NCI-H460 (cell line): ENCODE data around the gene LRRFIP2. TPM values are rescaled to one million over a fixed set of nuclear protein-coding genes. Genes with fewer than 3 reads are reported as not detected.
"Not testable (repeated sequence)": the region's sequence is repeated elsewhere in the genome, so short reads cannot be mapped to it uniquely, and the experiment has no call there.

Experiments
- DNase-seq: peaks from one replicate; pipeline ENCODE4 v3.0.0-alpha.2; 2016; ENCODE audit warnings: low read depth; ENCODE audit errors: extremely low read depth
- total RNA-seq: library from RNA; depleted of rRNA; stranded (reverse); fragments of >200 nt; shearing (Covaris generic); gene quantifications from 2 replicates; pipeline ENCODE4 v1.2.3, GENCODE V29; 2014

Gene LRRFIP2
- total RNA-seq, 1 experiment from 2014 or later: 33.0 TPM

DNA sequence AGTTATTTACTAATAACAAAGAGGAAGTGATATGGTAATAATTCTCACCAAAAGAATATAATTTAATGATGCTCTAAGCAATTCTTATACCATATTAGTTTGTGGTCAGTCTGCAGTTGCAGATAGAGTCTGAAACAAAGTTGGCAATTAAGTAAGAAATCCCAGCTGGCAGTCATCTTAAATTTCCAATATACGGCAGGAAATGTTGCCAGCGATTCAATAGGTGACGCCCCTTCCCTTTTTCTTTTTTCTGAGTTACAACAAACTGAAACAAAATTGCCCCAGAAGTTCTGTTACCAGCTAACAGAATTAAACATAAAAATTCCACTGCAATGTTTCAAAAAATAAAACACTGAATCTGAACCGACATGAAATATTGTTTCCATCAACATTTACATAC lies 26.7 kb downstream of the LRRFIP2 start:
- DNase-seq: no peak

DNA sequence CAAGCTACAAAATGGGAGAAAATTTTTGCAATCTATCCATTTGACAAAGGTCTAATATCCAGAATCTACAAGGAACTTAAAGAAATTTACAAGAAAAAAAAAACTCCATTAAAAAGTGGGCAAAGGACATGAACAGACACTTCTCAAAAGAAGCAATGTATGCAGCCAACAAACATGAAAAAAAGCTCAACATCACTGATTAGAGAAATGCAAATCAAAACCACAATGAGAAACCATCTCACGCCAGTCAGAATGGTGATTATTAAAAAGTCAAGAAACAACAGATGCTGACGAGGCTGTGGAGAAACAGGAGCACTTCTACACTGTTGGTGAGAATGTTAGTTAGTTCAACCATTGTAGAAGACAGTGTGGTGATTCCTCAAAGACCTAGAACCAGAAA lies 27.5 kb downstream of the LRRFIP2 start:
- DNase-seq: not testable (repeated sequence)

GRCh38 chr3:37145611-37146010 lies 28.8 kb downstream of the LRRFIP2 start:
- DNase-seq: no peak

GRCh38 chr3:37144806-37145205 lies 29.6 kb downstream of the LRRFIP2 start:
- DNase-seq: no peak

- DNase-seq: no peak
Observed at GRCh38 chr3:37143821-37144220, 30.6 kb downstream of the LRRFIP2 start.

DNA sequence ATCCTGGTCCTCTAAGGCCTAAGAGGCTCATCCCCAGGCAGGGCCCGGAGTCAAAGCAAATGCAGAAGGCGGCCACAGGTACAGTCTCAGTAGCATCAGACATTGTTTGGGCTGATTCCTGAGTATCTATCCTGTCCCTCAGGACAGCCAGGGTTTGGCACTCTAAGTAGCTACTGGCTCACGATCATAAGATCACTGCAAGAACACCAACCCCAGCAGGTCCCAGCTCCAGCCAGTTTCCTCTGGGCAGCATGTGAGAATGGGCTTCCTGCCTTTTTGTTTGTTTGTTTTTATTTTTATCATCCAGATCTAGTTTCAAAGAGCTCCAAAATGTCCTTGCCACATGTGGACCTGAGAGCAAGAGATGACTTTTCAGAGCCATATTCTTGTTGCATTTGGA lies 32.7 kb downstream of the LRRFIP2 start:
- no peak for DNase-seq

GRCh38 chr3:37140899-37141541 lies 33.4 kb downstream of the LRRFIP2 start:
- DNase-seq: no peak

GRCh38 chr3:37139567-37140052 lies 34.8 kb downstream of the LRRFIP2 start:
- DNase-seq: no peak

DNA sequence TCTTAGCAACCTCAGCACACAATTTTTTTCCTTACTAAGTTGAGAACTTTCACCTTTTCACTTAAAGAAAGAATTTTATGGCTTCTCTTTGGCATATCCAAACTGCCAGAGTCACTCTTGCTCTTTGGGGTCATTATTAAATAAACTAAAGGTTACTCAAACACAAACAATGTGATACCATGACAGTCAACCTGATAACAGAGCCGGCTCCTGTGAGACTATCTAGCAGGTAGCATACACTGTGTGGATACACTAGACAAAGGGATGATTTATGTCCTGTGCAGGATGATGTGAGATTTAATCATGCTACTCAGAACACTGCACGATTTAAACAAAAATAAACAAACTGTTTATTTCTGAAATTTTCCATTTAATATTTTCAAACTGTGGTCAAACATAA lies 35.6 kb downstream of the LRRFIP2 start:
- DNase-seq: no peak

DNA sequence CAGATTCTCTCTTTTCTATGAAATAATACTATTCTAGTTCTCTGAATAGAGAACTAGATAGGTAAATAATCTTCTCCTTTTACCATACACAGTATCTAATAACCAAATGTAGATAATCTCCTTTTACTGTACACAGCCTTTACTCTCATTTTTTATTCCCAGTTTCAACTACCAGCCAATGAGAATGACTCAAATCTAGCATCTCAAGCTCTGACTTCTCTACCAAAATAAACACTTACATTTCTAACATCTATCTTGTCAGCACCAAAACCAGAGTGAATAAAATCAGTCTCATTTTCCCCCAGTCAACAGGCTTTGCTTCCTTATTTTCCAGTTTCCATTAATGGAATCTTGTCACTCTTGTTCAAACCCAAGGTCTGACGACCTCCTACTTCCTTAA lies 36.9 kb downstream of the LRRFIP2 start:
- no peak for DNase-seq

DNA sequence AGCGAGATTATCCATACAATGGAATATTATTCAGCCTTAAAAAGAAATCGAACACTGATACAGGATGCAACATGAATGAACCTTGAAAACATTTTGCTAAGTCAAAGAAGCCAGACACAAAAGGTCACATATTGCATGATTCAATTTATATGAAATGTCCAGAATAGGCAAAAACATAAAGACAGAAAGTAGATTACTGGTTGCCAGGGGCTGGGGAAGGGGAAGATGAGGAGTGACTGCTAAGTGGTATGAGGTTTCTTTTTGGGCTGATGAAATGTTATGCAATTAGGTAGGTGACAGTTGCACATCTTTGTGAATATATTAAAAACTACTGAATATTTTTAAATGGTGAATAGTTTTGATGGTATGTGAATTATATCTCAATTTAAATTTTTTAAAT lies 38.3 kb downstream of the LRRFIP2 start:
- DNase-seq: no peak

GRCh38 chr3:37135561-37135960 lies 38.8 kb downstream of the LRRFIP2 start:
- DNase-seq: no peak

GRCh38 chr3:37132334-37132733 lies 42.0 kb downstream of the LRRFIP2 start:
- no peak for DNase-seq

DNA sequence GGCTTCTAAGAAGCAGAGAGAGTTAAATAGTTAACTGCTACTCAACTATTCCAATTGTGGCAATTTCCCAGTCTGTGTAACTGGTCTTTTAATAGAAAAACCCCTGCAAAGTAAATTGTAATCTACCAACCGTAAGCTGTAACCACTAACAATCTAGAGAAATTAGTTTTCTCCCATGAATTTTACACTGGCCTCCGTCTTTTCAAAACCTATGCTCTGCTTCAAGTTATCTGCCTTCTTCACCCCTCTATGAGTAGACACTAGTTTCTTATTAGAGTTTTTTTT lies 42.6 kb downstream of the LRRFIP2 start:
- DNase-seq: no peak

DNA sequence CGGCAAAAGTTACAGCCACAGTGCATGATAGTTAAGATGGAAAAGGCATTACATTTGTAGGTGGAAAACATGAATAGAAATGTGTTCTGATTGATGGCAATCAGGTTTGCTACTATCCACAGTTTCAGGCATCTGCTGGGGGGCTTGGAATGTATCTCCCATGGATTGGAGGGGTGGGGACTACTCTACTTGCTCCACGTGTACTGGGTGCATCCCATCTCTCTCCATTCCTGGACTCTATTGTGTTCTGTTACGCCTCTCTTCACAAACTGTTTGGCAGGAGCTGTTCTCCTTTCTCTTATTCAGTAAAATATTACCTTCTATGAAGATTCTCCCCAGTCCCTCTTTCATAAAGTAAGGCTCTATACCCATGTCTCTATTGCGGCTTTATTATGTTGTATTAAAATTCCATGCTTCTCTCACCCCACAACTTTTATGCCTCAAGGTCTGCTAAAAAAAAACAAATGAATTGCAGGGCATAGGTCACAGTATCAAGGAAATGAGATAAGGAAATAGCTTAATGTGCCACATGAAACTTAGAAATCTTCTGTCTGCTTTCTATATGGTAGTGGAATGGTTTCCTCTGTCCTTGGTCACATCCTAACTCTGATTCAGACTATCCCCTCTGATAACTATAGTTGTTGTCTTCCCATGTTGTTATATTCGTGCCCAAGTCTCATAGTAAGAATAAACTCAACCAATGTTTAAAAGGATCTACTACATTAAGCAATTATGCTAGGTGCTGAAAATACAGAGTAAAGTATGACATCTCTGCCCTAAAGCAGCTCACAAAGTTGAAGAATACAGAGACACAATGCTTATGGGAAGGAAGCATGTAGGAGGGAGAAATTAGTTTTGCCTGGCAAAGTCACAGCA lies 43.2 kb downstream of the LRRFIP2 start:
- DNase-seq: no peak

DNA sequence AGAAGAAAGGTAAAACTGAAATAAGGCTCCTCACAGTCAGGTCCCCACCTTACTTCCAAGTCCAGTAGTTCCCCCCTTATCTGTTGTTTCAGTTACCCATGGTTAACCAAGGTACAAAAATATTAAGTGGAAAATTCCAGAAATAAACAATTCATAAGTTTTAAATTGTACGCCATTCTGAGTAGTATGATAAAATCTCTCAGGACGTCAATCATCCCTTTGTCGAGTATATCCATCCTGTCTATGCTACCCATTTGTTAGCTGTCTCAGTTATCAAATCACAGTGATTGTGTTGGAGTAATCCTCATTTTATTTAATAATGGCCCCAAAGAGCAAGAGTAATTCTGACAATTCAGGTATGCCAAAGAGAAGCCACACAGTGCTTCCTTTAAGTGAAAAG lies 43.9 kb downstream of the LRRFIP2 start:
- DNase-seq: no peak

DNA sequence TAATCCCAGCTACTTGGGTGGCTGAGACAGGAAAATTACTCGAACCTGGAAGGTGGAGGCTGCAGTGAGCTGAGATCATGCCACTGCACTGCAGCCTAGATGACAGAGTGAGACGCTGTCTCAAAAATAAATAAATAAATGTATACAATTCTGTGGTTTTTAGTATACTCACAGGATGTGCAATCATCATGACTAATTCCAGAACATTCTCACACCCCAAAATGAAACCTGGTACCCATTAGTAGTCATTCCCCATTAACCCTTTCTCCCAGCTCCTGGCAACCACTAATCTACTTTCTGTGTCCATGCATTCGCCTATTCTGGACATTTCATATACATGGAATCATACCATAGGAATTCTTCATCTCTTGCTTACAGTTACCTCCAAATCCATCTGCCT lies 44.5 kb downstream of the LRRFIP2 start:
- no peak for DNase-seq

- no peak for DNase-seq
Observed at GRCh38 chr3:37127340-37127739, 47.0 kb downstream of the LRRFIP2 start.

DNA sequence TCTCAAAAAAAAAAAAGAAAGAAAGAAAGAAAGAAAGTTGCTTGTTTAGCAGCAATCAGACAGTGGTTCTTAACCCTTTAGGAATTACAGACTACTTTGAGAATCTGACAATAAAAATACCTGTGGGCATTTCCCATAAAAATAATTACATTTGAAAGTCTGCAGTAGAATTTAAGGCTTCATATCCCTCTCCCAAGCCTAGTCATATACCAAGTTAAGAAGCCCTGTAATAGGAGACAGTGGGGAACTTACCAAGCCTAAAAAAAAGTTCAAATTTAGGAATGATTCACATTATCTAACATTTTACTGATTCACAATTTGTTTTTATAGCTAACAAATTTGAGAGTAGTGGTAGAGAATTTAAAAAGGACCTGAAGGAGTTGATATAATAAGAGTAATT lies 47.5 kb downstream of the LRRFIP2 start:
- no peak for DNase-seq

DNA sequence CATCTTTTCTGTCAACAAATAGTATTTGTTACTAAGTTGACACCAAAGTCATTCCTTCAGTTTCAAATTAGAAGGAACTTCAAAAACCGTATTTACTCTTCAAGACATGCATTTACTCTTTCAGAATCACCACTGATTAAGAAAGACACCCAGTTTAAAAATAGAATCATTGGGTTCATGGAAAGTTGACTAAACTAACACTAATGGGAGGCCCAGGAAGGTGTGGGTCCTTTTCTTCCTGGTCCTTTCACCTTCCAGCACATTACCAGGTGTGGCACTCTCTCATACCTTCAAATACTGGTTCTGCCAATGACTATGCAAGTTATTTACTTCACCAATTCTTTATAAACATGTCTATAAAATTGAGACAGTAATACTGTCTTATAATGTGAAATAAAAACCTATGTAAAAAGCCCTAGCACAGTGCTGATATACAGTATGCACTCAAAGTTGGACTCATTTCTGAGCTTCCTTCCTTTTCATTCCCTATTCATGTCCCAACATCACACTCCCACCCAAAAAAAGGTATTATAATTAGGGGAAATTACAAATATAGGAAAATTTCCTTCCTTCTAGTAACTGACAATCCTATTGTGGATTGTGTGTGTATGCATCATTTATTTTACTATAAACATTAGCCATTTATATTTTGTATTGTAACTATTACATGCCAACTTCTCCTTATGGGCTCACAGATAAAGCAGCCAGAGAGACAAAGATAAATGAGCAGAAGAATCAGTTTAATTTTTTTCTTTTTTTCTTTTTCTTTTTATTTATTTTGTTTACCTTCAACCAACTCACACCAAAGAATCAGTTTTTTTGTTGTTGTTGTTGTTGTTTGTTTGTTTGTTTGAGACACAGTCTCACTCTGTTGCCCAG lies 48.9 kb downstream of the LRRFIP2 start:
- DNase-seq: no peak

DNA sequence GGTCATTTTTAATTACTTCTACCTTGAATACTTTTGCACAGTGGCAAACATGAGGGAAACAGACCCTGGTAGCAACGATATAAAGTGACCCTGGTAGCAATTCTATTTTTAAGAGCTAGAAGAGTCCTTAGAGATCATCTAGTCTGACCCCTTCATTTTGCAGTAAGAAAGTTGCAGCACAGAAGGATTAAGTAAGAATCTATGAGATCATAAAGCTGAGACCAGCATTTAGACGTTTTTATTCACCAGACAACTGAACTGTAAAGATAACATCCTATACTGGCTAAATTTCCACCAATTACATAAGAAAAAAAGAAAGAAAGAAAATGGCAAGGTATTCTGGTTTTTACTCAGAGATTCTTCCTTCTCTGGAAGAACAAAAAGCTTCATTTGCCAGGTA lies 49.9 kb downstream of the LRRFIP2 start:
- no peak for DNase-seq
